Measurements from ENCODE around the gene HEXIM2.

DNA sequence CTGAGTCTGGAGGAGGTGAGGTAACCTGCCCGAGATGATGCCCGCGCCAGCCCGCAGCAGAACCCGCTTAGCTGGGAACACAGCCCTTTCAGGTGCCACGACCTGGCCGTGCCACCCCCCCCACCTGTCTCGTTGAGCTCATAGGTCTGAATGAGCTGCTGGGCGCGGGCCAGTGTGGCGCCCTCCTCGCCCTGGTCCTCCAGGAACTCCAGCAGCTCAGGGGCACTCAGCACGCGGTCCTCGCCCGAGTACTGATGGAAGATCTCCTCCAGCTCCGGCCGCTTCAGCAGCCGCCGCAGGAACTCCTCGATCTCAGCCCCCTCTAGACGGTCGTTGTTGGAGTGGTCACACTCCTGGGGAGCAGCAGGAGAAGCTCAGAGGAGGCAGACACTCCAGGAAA is 43.0 kb upstream of the HEXIM2 start:
- TF ChIP-seq POLR2A (IDR thresholded peaks at IDR 0.05; ENCODE audit: low read depth, low read length) (no peak), CTCF (conservative IDR thresholded peaks at IDR 0.05; ENCODE audit: low read depth, low read length) (no peak), MAFK (IDR thresholded peaks at IDR 0.05; ENCODE audit: low read depth, low read length) (no peak), USF2 (IDR thresholded peaks at IDR 0.05; ENCODE audit: low read depth, low read length) (no peak), ELK1 (IDR thresholded peaks at IDR 0.05; ENCODE audit: borderline replicate concordance, low read depth, low read length) (no peak), CEBPB (IDR thresholded peaks at IDR 0.05; ENCODE audit: low read depth, low read length) (no peak), NFE2L2 (IDR thresholded peaks at IDR 0.05; ENCODE audit: low read depth, low read length) (no peak), RAD21 (IDR thresholded peaks at IDR 0.05; ENCODE audit: low read length) (no peak), RFX5 (IDR thresholded peaks at IDR 0.05; ENCODE audit: low read depth, low read length) (no peak), RCOR1 (IDR thresholded peaks at IDR 0.05; ENCODE audit: insufficient replicate concordance, low read length) (no peak), MXI1 (IDR thresholded peaks at IDR 0.05; ENCODE audit: borderline replicate concordance, low read depth, low read length) (no peak), BHLHE40 (IDR thresholded peaks at IDR 0.05; ENCODE audit: low read depth, low read length) (no peak), MAZ (IDR thresholded peaks at IDR 0.05; ENCODE audit: borderline replicate concordance, low read depth, low read length) (no peak)

Measured in IMR-90 (cell line).